GM21576 (cell line): ENCODE data around the gene DCLK1.

Experiments used
- ATAC-seq: cut with Tn5 transposase; IDR thresholded peaks from one replicate; pipeline ENCODE4 v1.9.1; 2021; ENCODE audit warnings: mild to moderate bottlenecking, moderate library complexity; ENCODE audit not compliant: unreplicated experiment

DCLK1 gene

DNA sequence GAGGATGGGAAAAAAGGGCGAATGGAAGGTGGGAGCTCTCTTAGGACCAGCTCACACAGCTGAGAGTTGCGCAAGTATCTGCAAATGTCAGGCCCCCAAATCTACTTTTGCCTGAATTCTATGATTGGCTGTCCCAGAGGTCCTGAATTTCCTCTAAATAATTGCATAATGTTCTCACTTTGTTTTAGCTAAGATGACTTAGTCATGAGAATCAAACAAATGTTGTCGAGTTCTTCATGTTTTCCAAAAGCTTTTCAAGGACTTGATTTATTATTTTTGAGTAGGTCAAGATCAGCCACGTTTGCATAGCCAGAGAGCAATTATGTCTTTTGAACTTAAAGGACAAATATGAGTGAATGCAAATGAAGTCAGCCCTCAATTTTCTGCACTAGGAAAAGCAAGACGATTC lies 408.1 kb downstream of the DCLK1 start:
- ATAC-seq = no peak

- no peak for ATAC-seq
Measured at GRCh38 chr13:35722458-35723052, 408.6 kb downstream of the DCLK1 start.

DNA sequence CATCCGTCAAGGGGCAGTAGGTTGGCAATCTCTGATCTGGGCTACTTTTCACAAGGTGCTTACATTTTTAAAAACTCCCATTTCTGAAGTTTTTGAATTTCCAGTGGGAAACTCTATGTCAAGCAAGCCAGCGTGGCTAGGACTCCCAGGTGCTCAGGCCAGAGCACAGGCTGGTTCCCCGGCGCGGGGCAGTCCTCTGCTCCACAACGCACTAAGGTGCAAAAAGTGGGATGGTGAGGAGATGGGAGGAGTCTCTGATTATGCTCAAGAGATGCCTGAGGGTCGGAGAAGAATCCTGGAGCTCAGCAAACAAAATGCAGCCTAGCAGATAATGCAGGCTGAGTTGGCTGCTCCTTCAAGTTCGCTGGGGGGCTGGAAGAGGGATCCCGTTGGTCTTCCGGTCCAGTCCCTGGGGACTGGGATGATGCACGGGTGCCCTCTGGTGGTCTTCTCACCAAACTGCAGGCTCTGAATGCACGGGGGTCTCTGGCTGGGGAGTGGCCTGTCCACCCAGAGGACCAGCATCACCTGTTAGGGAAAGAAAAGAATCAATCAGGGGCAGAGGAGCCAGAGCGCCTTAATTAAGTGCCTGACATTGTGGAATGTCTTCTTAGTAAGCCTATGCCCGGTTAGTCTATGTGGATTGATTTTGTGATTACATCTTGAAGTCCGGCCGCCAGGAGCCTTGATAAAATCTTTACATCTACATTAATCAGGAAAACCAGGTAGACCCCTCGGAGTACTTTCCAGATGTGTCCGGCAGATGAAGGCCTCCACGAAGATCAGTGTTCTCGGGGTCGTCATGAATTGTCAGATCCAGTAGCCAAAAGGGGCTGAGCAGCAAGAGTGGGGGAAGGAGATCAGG lies 410.3 kb downstream of the DCLK1 start:
- no peak for ATAC-seq

- no peak for ATAC-seq
Measured at GRCh38 chr13:35720290-35720689, 410.9 kb downstream of the DCLK1 start.
